Measurements from ENCODE around the gene ZNF516. TPM values are rescaled to one million over a fixed set of nuclear protein-coding genes. Genes with fewer than 3 reads are reported as not detected.

ZNF516 gene
- polyA plus RNA-seq, 1 experiment, result 11.3 TPM

GRCh38 chr18:76443519-76444445 lies 51.3 kb downstream of the ZNF516 start:
- ChIA-PET CTCF (interaction anchor here (1.0 to 2.3 kb wide), 3 partner anchors 35 to 50 kb away, joined by 3 to 8 read pairs (median 4); no protein-coding TSS in a partner anchor), POLR2A (interaction anchor here (0.5 kb wide), 1 partner anchor 243 kb away, joined by 4 read pairs; no protein-coding TSS in a partner anchor)
- no peak for DNase-seq (ENCODE audit: low read depth)
- Histone ChIP-seq H3K4me3 (ENCODE audit: low read depth, low read length) (no peak overlapping the region), H3K36me3 (ENCODE audit: control insufficient read depth, insufficient read depth, low read length) (peaks cover 19% of the 10 kb centered on the region), H3K27me3 (ENCODE audit: control insufficient read depth, insufficient read depth, low read length) (no peaks in the 10 kb centered on the region)
- no peak for TF ChIP-seq CTCF (IDR thresholded peaks at IDR 0.05; ENCODE audit: insufficient read depth, low read depth, low read length)

- Histone ChIP-seq H3K4me3 (ENCODE audit: low read depth, low read length) (no peak overlapping the region), H3K27me3 (ENCODE audit: control insufficient read depth, insufficient read depth, low read length) (no peaks in the 10 kb centered on the region), H3K36me3 (ENCODE audit: control insufficient read depth, insufficient read depth, low read length) (peaks cover 19% of the 10 kb centered on the region)
- no peak for DNase-seq (ENCODE audit: low read depth)
- CTCF ChIA-PET, result interaction anchor here (1.6 kb wide), 1 partner anchor 43 kb away, joined by 4 read pairs; no protein-coding TSS in a partner anchor
- POLR2A ChIA-PET, result no interaction called here
- TF ChIP-seq CTCF (IDR thresholded peaks at IDR 0.05; ENCODE audit: insufficient read depth, low read depth, low read length), result no peak
Observed at GRCh38 chr18:76442413-76443171, 52.5 kb downstream of the ZNF516 start.

GRCh38 chr18:76441668-76442412 lies 53.2 kb downstream of the ZNF516 start:
- no peak for TF ChIP-seq CTCF (IDR thresholded peaks at IDR 0.05; ENCODE audit: insufficient read depth, low read depth, low read length)
- H3K36me3 ChIP-seq (ENCODE audit: control insufficient read depth, insufficient read depth, low read length), result peaks cover 23% of the 10 kb centered on the region
- DNase-seq (ENCODE audit: low read depth), result no peak
- H3K27me3 ChIP-seq (ENCODE audit: control insufficient read depth, insufficient read depth, low read length), result no peaks in the 10 kb centered on the region
- ChIA-PET CTCF (interaction anchor here (1.6 kb wide), 1 partner anchor 42 kb away, joined by 4 read pairs; no protein-coding TSS in a partner anchor), POLR2A (no interaction called here)
- H3K4me3 ChIP-seq (ENCODE audit: low read depth, low read length), result no peak overlapping the region

- Histone ChIP-seq H3K4me3 (ENCODE audit: low read depth, low read length) (no peak overlapping the region), H3K36me3 (ENCODE audit: control insufficient read depth, insufficient read depth, low read length) (peaks cover 23% of the 10 kb centered on the region), H3K27me3 (ENCODE audit: control insufficient read depth, insufficient read depth, low read length) (no peaks in the 10 kb centered on the region)
- no peak for TF ChIP-seq CTCF (IDR thresholded peaks at IDR 0.05; ENCODE audit: insufficient read depth, low read depth, low read length)
- ChIA-PET POLR2A (no interaction called here), CTCF (no interaction called here)
- DNase-seq (ENCODE audit: low read depth), result no peak
Observed at GRCh38 chr18:76441002-76441667, 53.9 kb downstream of the ZNF516 start.

Data from BJ (cell line).